MM.1S (cell line): ENCODE results near the gene JPH4.

Experiments
- DNase-seq: peaks from one replicate; pipeline ENCODE4 v3.0.0-alpha.2; 2015
- H2AFZ ChIP-seq: fragments of 300-600 bp; sonication (generic); 2 replicates; pipeline ENCODE4 v1.6.0; 2016; ENCODE audit warnings: antibody characterized with exemption, low read length
- H3F3A ChIP-seq: fragments of 300-600 bp; sonication (generic); 2 replicates; pipeline ENCODE4 v1.6.1; 2016; ENCODE audit warnings: mild to moderate bottlenecking, antibody characterized with exemption, low read length, moderate library complexity, mixed read lengths; ENCODE audit not compliant: insufficient read depth
- H3K27ac ChIP-seq: fragments of 300-600 bp; sonication (generic); 2 replicates; pipeline ENCODE4 v1.5.1; 2016; ENCODE audit warnings: mild to moderate bottlenecking, low read length
- H3K27me3 ChIP-seq: fragments of 300-600 bp; sonication (generic); replicated peaks from 2 replicates; pipeline ENCODE4 v1.6.0; 2016; ENCODE audit warnings: low read length; ENCODE audit not compliant: insufficient read depth
- H3K36me3 ChIP-seq: fragments of 300-600 bp; sonication (generic); replicated peaks from 2 replicates; pipeline ENCODE4 v1.6.1; 2016; ENCODE audit warnings: mild to moderate bottlenecking, low read length, mixed read lengths; ENCODE audit not compliant: insufficient read depth
- H3K4me1 ChIP-seq: fragments of 300-600 bp; sonication (generic); 2 replicates; pipeline ENCODE4 v1.6.1; 2016; ENCODE audit warnings: low read length, mixed read lengths
- H3K4me2 ChIP-seq: fragments of 300-600 bp; sonication (generic); 2 replicates; pipeline ENCODE4 v1.6.0; 2016; ENCODE audit warnings: low read depth, low read length
- H3K4me3 ChIP-seq: fragments of 300-600 bp; sonication (generic); 2 replicates; pipeline ENCODE4 v1.5.1; 2016; ENCODE audit warnings: low read length, mixed read lengths
- H3K79me2 ChIP-seq: fragments of 300-600 bp; sonication (generic); 2 replicates; pipeline ENCODE4 v1.6.1; 2016; ENCODE audit warnings: mixed run types, low read length, mixed read lengths
- H3K9ac ChIP-seq: fragments of 300-600 bp; sonication (generic); 2 replicates; pipeline ENCODE4 v1.6.1; 2016; ENCODE audit warnings: low read length, mixed read lengths
- H3K9me2 ChIP-seq: fragments of 300-600 bp; sonication (generic); replicated peaks from 2 replicates; pipeline ENCODE4 v1.6.1; 2016; ENCODE audit warnings: mild to moderate bottlenecking, low read length, mixed read lengths; ENCODE audit not compliant: insufficient read depth
- H3K9me3 ChIP-seq: fragments of 300-600 bp; sonication (generic); replicated peaks from 2 replicates; pipeline ENCODE4 v1.6.1; 2016; ENCODE audit warnings: mild to moderate bottlenecking, low read length, mixed read lengths; ENCODE audit not compliant: insufficient read depth
- H4K20me1 ChIP-seq: fragments of 300-600 bp; sonication (generic); 2 replicates; pipeline ENCODE4 v1.6.1; 2016; ENCODE audit warnings: mild to moderate bottlenecking, low read length, moderate library complexity, mixed read lengths; ENCODE audit not compliant: insufficient read depth
- EZH2 ChIP-seq: fragments of 300-600 bp; sonication (generic); optimal IDR thresholded peaks from 2 replicates; pipeline ENCODE3; 2017; ENCODE audit warnings: low read depth, mild to moderate bottlenecking, antibody characterized with exemption, low read length, mixed read lengths
- EZH2phosphoT487 ChIP-seq: fragments of 300-600 bp; sonication (generic); IDR thresholded peaks from 2 replicates; pipeline ENCODE4 v1.6.1; 2018; ENCODE audit warnings: antibody characterized with exemption, low read length
- TF ChIP-seq, protein P1 (sequence below): fragments of 300-600 bp; sonication (generic); IDR thresholded peaks from 2 replicates; pipeline ENCODE4 v1.5.1; 2016; ENCODE audit warnings: antibody characterized with exemption, low read length, mixed read lengths

JPH4 gene

DNA sequence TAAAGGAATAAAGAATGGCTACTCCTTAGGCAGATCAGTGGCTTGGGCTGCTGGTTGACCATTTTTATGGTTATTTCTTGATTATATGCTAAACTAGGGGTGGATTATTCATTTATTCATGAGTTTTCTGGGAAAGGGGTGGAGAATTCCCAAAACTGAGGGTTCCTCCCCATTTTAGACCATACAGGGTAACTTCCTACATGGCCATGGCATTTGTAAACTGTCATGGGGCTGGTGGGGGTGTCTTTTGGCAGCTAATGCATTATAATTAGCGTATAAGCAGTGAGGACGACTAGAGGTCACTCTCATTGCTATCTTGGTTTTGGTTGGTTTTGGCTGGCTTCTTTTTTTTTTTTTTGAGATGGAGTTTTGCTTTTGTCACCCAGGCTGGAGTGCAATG, 25.6 kb upstream of the JPH4 start:
- no peaks in the 10 kb centered on the region for H3K36me3 ChIP-seq
- H3K27ac ChIP-seq: no peak overlapping the region
- no peaks in the 10 kb centered on the region for H3K9me2 ChIP-seq
- H3K27me3 ChIP-seq: no peaks in the 10 kb centered on the region
- no peak overlapping the region for H2AFZ ChIP-seq
- no peaks in the 10 kb centered on the region for H4K20me1 ChIP-seq
- H3F3A ChIP-seq: no peaks in the 10 kb centered on the region
- no peak overlapping the region for H3K9ac ChIP-seq
- H3K4me2 ChIP-seq: no peak overlapping the region
- H3K4me3 ChIP-seq: no peak overlapping the region
- H3K79me2 ChIP-seq: no peaks in the 10 kb centered on the region
- no peak for DNase-seq
- TF ChIP-seq EZH2 (no peak), EZH2phosphoT487 (no peak)
- TF ChIP-seq, protein P1, sequence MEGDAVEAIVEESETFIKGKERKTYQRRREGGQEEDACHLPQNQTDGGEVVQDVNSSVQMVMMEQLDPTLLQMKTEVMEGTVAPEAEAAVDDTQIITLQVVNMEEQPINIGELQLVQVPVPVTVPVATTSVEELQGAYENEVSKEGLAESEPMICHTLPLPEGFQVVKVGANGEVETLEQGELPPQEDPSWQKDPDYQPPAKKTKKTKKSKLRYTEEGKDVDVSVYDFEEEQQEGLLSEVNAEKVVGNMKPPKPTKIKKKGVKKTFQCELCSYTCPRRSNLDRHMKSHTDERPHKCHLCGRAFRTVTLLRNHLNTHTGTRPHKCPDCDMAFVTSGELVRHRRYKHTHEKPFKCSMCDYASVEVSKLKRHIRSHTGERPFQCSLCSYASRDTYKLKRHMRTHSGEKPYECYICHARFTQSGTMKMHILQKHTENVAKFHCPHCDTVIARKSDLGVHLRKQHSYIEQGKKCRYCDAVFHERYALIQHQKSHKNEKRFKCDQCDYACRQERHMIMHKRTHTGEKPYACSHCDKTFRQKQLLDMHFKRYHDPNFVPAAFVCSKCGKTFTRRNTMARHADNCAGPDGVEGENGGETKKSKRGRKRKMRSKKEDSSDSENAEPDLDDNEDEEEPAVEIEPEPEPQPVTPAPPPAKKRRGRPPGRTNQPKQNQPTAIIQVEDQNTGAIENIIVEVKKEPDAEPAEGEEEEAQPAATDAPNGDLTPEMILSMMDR: no peak
- H3K9me3 ChIP-seq: no peaks in the 10 kb centered on the region
- no peaks in the 10 kb centered on the region for H3K4me1 ChIP-seq

DNA sequence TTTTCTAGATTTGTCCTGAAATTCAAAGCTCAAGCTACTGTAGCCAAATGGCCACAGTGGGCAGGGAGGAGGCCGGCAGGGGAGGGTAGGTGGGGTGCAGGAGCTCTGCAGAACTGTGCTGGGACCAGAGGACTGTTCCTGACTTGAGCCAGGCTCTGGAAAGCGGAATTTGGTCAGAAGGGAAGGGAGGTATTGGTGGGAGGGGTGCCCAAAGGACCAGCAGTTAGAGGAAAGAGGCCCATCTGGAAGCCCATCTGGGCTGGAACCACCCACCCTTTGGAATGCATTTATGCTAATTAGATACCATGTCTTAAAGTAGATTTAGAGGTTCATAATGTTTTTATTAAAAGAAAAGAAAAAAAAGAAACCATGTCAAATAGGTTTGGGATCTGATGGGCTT, 24.5 kb upstream of the JPH4 start:
- TF ChIP-seq EZH2phosphoT487 (no peak), EZH2 (no peak)
- TF ChIP-seq, protein P1: no peak

DNA sequence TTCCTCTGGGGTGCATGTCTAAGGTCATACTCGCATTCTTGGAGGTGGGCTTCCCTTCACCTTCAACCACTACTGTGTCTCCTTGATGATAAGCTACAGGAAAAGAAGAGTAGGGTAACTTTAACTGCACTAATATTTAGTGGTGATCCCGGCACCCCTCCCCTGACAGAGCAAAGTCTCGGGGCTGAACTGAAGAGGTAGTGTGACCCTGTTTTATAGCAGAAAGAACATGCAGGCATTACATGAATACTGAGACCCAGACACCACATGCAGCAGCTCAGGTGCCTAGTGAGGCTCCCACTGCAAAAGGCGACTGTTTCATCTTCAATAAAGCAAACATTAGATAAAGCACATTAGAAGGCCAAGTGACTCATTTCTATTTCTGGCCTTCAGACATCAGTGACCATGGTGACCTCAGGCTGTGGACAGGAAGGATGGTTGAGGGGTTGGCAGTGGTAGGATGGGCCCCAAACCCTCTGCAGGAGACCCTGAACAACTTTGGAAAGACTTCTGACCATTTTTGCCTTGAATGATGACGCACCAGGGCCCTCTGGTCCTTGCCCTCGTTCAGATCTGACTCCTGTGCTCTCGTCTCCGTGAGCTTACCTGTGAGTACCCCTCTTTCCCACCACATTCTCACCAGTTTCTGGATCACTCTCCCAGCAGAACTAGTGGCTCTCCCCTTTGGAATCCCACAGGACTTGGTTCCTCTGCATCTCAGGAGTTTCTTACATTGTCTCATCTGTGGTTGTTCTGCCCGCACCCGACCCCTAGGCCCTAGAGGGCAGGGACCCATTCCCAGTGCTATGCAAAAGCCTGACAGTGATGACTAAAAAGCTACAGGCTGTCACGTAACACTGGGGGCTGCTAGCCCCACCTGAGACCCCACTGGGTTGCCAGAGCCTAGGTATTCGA, 23.8 kb upstream of the JPH4 start:
- H3F3A ChIP-seq: no peaks in the 10 kb centered on the region
- no peak overlapping the region for H3K4me3 ChIP-seq
- H3K4me2 ChIP-seq: no peak overlapping the region
- TF ChIP-seq EZH2: no peak
- no peak for TF ChIP-seq EZH2phosphoT487
- TF ChIP-seq, protein P1: no peak
- no peaks in the 10 kb centered on the region for H3K4me1 ChIP-seq
- no peak for DNase-seq
- H2AFZ ChIP-seq: no peak overlapping the region
- H3K9ac ChIP-seq: no peak overlapping the region
- H3K27me3 ChIP-seq: no peaks in the 10 kb centered on the region
- no peaks in the 10 kb centered on the region for H3K9me2 ChIP-seq
- no peak overlapping the region for H3K27ac ChIP-seq
- no peaks in the 10 kb centered on the region for H4K20me1 ChIP-seq
- H3K9me3 ChIP-seq: no peaks in the 10 kb centered on the region
- H3K36me3 ChIP-seq: no peaks in the 10 kb centered on the region
- no peaks in the 10 kb centered on the region for H3K79me2 ChIP-seq

More for the DNA sequence above, 24.5 kb upstream of the JPH4 start:
- H3K9me3 ChIP-seq: no peaks in the 10 kb centered on the region
- no peak for DNase-seq
- no peak overlapping the region for H2AFZ ChIP-seq
- no peak overlapping the region for H3K4me3 ChIP-seq
- H3K4me2 ChIP-seq: no peak overlapping the region
- no peaks in the 10 kb centered on the region for H3F3A ChIP-seq
- no peaks in the 10 kb centered on the region for H3K4me1 ChIP-seq
- no peaks in the 10 kb centered on the region for H3K79me2 ChIP-seq
- no peaks in the 10 kb centered on the region for H3K9me2 ChIP-seq
- no peak overlapping the region for H3K9ac ChIP-seq
- H4K20me1 ChIP-seq: no peaks in the 10 kb centered on the region
- H3K36me3 ChIP-seq: no peaks in the 10 kb centered on the region
- H3K27me3 ChIP-seq: no peaks in the 10 kb centered on the region
- H3K27ac ChIP-seq: no peak overlapping the region
